ACC112 (cell line): ENCODE measurements around the gene CEP135.

Experiments used
- H2AFZ ChIP-seq: fragments of 200-600 bp; sonication (generic); one replicate; pipeline ENCODE4 v1.6.0; 2017; ENCODE audit warnings: antibody characterized with exemption, low read length; ENCODE audit not compliant: unreplicated experiment
- H3K27ac ChIP-seq: fragments of 200-600 bp; sonication (generic); 2 replicates; pipeline ENCODE4 v1.5.1; 2014; ENCODE audit warnings: low read depth, mild to moderate bottlenecking, antibody characterized with exemption, low read length, moderate library complexity
- H3K27me3 ChIP-seq: fragments of 200-600 bp; sonication (generic); 2 replicates; pipeline ENCODE4 v1.6.1; 2014; ENCODE audit warnings: mild to moderate bottlenecking, antibody characterized with exemption, low read length, moderate library complexity, mixed read lengths; ENCODE audit not compliant: insufficient read depth
- H3K36me3 ChIP-seq: fragments of 200-600 bp; sonication (generic); 2 replicates; pipeline ENCODE4 v1.6.1; 2016; ENCODE audit warnings: mild to moderate bottlenecking, antibody characterized with exemption, low read length, moderate library complexity, mixed read lengths; ENCODE audit not compliant: insufficient read depth
- H3K4me1 ChIP-seq: fragments of 200-600 bp; sonication (generic); one replicate; pipeline ENCODE4 v1.6.1; 2016; ENCODE audit warnings: low read length, mixed read lengths; ENCODE audit not compliant: insufficient read depth, unreplicated experiment, control insufficient read depth
- H3K4me3 ChIP-seq: fragments of 200-600 bp; sonication (generic); 2 replicates; pipeline ENCODE4 v1.5.1; 2014; ENCODE audit warnings: mild to moderate bottlenecking, low read depth, low read length
- H3K79me2 ChIP-seq: fragments of 200-600 bp; sonication (generic); one replicate; pipeline ENCODE4 v1.6.0; 2016; ENCODE audit warnings: low read length; ENCODE audit not compliant: control insufficient read depth, unreplicated experiment, insufficient read depth

Gene CEP135

GRCh38 chr4:55967376-55967775 lies 18.6 kb downstream of the CEP135 start:
- Histone ChIP-seq H3K79me2 (no peaks in the 10 kb centered on the region), H3K4me1 (no peaks in the 10 kb centered on the region), H3K4me3 (no peak overlapping the region), H3K27me3 (no peaks in the 10 kb centered on the region), H2AFZ (no peak overlapping the region), H3K27ac (no peak overlapping the region), H3K36me3 (peaks cover 5% of the 10 kb centered on the region)

GRCh38 chr4:55973650-55974049 lies 24.9 kb downstream of the CEP135 start:
- no peak overlapping the region for H3K27ac ChIP-seq
- H3K27me3 ChIP-seq = no peaks in the 10 kb centered on the region
- H2AFZ ChIP-seq = no peak overlapping the region
- no peak overlapping the region for H3K4me3 ChIP-seq
- no peaks in the 10 kb centered on the region for H3K79me2 ChIP-seq
- H3K36me3 ChIP-seq = peaks cover 10% of the 10 kb centered on the region
- H3K4me1 ChIP-seq = no peaks in the 10 kb centered on the region

- Histone ChIP-seq H3K79me2 (no peaks in the 10 kb centered on the region), H3K4me3 (no peak overlapping the region), H2AFZ (no peak overlapping the region), H3K4me1 (no peaks in the 10 kb centered on the region), H3K27me3 (no peaks in the 10 kb centered on the region), H3K27ac (no peak overlapping the region), H3K36me3 (peaks cover 29% of the 10 kb centered on the region)
These were observed 29.1 kb downstream of the CEP135 start for GRCh38 chr4:55977811-55978210.

GRCh38 chr4:55979562-55979961 lies 30.8 kb downstream of the CEP135 start:
- no peak overlapping the region for H3K27ac ChIP-seq
- H3K27me3 ChIP-seq = no peaks in the 10 kb centered on the region
- H3K79me2 ChIP-seq = no peaks in the 10 kb centered on the region
- peaks cover 31% of the 10 kb centered on the region for H3K36me3 ChIP-seq
- H3K4me3 ChIP-seq = no peak overlapping the region
- no peak overlapping the region for H2AFZ ChIP-seq
- H3K4me1 ChIP-seq = no peaks in the 10 kb centered on the region

GRCh38 chr4:55980725-55981124 lies 32.0 kb downstream of the CEP135 start:
- no peak overlapping the region for H2AFZ ChIP-seq
- H3K36me3 ChIP-seq = peaks cover 27% of the 10 kb centered on the region
- H3K79me2 ChIP-seq = no peaks in the 10 kb centered on the region
- H3K27ac ChIP-seq = no peak overlapping the region
- no peaks in the 10 kb centered on the region for H3K4me1 ChIP-seq
- H3K4me3 ChIP-seq = no peak overlapping the region
- no peaks in the 10 kb centered on the region for H3K27me3 ChIP-seq

- H3K36me3 ChIP-seq = peaks cover 27% of the 10 kb centered on the region
These were observed 34.2 kb downstream of the CEP135 start for GRCh38 chr4:55982976-55983375.

GRCh38 chr4:55989766-55990165 lies 41.0 kb downstream of the CEP135 start:
- Histone ChIP-seq H3K4me1 (no peaks in the 10 kb centered on the region), H3K79me2 (no peaks in the 10 kb centered on the region), H3K36me3 (no peaks in the 10 kb centered on the region), H3K4me3 (no peak overlapping the region), H3K27me3 (no peaks in the 10 kb centered on the region), H2AFZ (no peak overlapping the region), H3K27ac (no peak overlapping the region)

More at GRCh38 chr4:55982976-55983375, 34.2 kb downstream of the CEP135 start:
- Histone ChIP-seq H3K4me1 (no peaks in the 10 kb centered on the region), H3K27ac (no peak overlapping the region), H3K27me3 (no peaks in the 10 kb centered on the region), H3K79me2 (no peaks in the 10 kb centered on the region), H2AFZ (no peak overlapping the region), H3K4me3 (no peak overlapping the region)

GRCh38 chr4:55993994-55994663 lies 45.4 kb downstream of the CEP135 start:
- Histone ChIP-seq H2AFZ (no peak overlapping the region), H3K27me3 (no peaks in the 10 kb centered on the region), H3K4me3 (no peak overlapping the region), H3K4me1 (no peaks in the 10 kb centered on the region), H3K79me2 (no peaks in the 10 kb centered on the region), H3K36me3 (no peaks in the 10 kb centered on the region), H3K27ac (no peak overlapping the region)

- no peaks in the 10 kb centered on the region for H3K36me3 ChIP-seq
- no peak overlapping the region for H3K4me3 ChIP-seq
- no peaks in the 10 kb centered on the region for H3K27me3 ChIP-seq
- no peak overlapping the region for H3K27ac ChIP-seq
- no peak overlapping the region for H2AFZ ChIP-seq
- no peaks in the 10 kb centered on the region for H3K79me2 ChIP-seq
- no peaks in the 10 kb centered on the region for H3K4me1 ChIP-seq
These were observed 47.9 kb downstream of the CEP135 start for GRCh38 chr4:55996646-55997045.

- Histone ChIP-seq H3K36me3 (peaks cover 15% of the 10 kb centered on the region), H3K27ac (no peak overlapping the region), H3K4me1 (no peaks in the 10 kb centered on the region), H3K79me2 (no peaks in the 10 kb centered on the region), H2AFZ (no peak overlapping the region), H3K27me3 (no peaks in the 10 kb centered on the region), H3K4me3 (no peak overlapping the region)
These were observed 54.9 kb downstream of the CEP135 start for GRCh38 chr4:56003606-56004005.

- no peak overlapping the region for H2AFZ ChIP-seq
- no peaks in the 10 kb centered on the region for H3K4me1 ChIP-seq
- H3K36me3 ChIP-seq = peaks cover 15% of the 10 kb centered on the region
- H3K4me3 ChIP-seq = no peak overlapping the region
- H3K27ac ChIP-seq = no peak overlapping the region
- H3K27me3 ChIP-seq = no peaks in the 10 kb centered on the region
- H3K79me2 ChIP-seq = no peaks in the 10 kb centered on the region
These were observed 55.5 kb downstream of the CEP135 start for GRCh38 chr4:56004235-56004634.
